Endometrial microvascular endothelial cells (primary cell): ENCODE data around the gene HPS6. TPM values are rescaled to one million over a fixed set of nuclear protein-coding genes. Genes with fewer than 3 reads are reported as not detected.
"Not testable (repeated sequence)": the region's sequence is repeated elsewhere in the genome, so short reads cannot be mapped to it uniquely, and the experiment has no call there.

Experiments
- in situ Hi-C: cut with HindIII; loops from 2 replicates; pipeline ENCODE4 v1.10.0; 2017; ENCODE audit warnings: low sequenced_read_pairs, low pct_unique_long_range_greater_than_20kb; ENCODE audit errors: inconsistent ontology term
- total RNA-seq: library from RNA; depleted of rRNA; stranded (reverse); fragments of >200 nt; gene quantifications from one replicate; pipeline ENCODE4 v1.2.3, GENCODE V29; 2015; ENCODE audit errors: inconsistent ontology term

The HPS6 gene
- total RNA-seq, result 44.3 TPM

- in situ Hi-C loops, result no loop called here
These were observed at the start of gene HPS6 for GRCh38 chr10:102064868-102065560. TSS of gene HPS6 (plus strand) at chr10:102065349. CDS start at chr10:102065475, 126 bp downstream.

- in situ Hi-C loops, result no loop called here
These were observed 48.7 kb upstream of the HPS6 start for GRCh38 chr10:102016416-102016815.

- in situ Hi-C loops, result no loop called here
These were observed 47.9 kb upstream of the HPS6 start for GRCh38 chr10:102017295-102017694.

- in situ Hi-C loops, result no loop called here
These were observed 44.2 kb upstream of the HPS6 start for GRCh38 chr10:102020938-102021337.

- in situ Hi-C loops, result no loop called here
These were observed 40.4 kb upstream of the HPS6 start for GRCh38 chr10:102024799-102025198.

GRCh38 chr10:102027261-102027660 is 37.9 kb upstream of the HPS6 start:
- in situ Hi-C loops, result no loop called here

GRCh38 chr10:102033787-102034186 is 31.4 kb upstream of the HPS6 start:
- in situ Hi-C loops, result no loop called here

GRCh38 chr10:102035807-102036206 is 29.3 kb upstream of the HPS6 start:
- in situ Hi-C loops, result not testable (repeated sequence)

GRCh38 chr10:102038410-102038809 is 26.7 kb upstream of the HPS6 start:
- in situ Hi-C loops, result no loop called here

- in situ Hi-C loops, result no loop called here
These were observed 24.7 kb upstream of the HPS6 start for GRCh38 chr10:102040305-102041050.

GRCh38 chr10:102045292-102045691 is 19.9 kb upstream of the HPS6 start:
- in situ Hi-C loops, result no loop called here

- in situ Hi-C loops, result no loop called here
These were observed 19.1 kb upstream of the HPS6 start for GRCh38 chr10:102046095-102046494.

GRCh38 chr10:102054881-102055646 is 10.1 kb upstream of the HPS6 start:
- in situ Hi-C loops, result not testable (repeated sequence)

GRCh38 chr10:102055647-102056419 is 9.3 kb upstream of the HPS6 start, which contains the start of gene ARMH3:
TSS of gene ARMH3 (minus strand) at chr10:102056173. CDS start at chr10:102040114, 16,059 bp downstream.
- in situ Hi-C loops, result no loop called here

- in situ Hi-C loops, result no loop called here
These were observed 5.2 kb upstream of the HPS6 start for GRCh38 chr10:102059987-102060386.

- in situ Hi-C loops, result no loop called here
These were observed 664 bp upstream of the HPS6 start for GRCh38 chr10:102064503-102064867.

- in situ Hi-C loops, result no loop called here
These were observed 631 bp downstream of the HPS6 start for GRCh38 chr10:102065561-102066398.
